Progenitor cell of endocrine pancreas (in vitro differentiated cells): ENCODE data around the gene BARHL1. TPM values are rescaled to one million over a fixed set of nuclear protein-coding genes. Genes with fewer than 3 reads are reported as not detected.

Experiments used
- DNase-seq: peaks from one replicate; pipeline ENCODE4 v3.0.0; 2021; ENCODE audit warnings: low spot score; ENCODE audit not compliant: unreplicated experiment
- H3K27ac Mint-ChIP-seq: 2 replicates; pipeline ENCODE4 v1.8.0; 2021; ENCODE audit warnings: mild to moderate bottlenecking, moderate library complexity, mixed read lengths
- H3K27me3 Mint-ChIP-seq: 2 replicates; pipeline ENCODE4 v1.8.0; 2021; ENCODE audit warnings: mixed read lengths
- H3K36me3 Mint-ChIP-seq: 2 replicates; pipeline ENCODE4 v1.8.0; 2022; ENCODE audit warnings: mixed read lengths; ENCODE audit not compliant: insufficient read depth
- H3K4me1 Mint-ChIP-seq: 2 replicates; pipeline ENCODE4 v1.8.0; 2021; ENCODE audit warnings: low read depth, mixed read lengths
- H3K4me3 Mint-ChIP-seq: 2 replicates; pipeline ENCODE4 v1.8.0; 2021; ENCODE audit warnings: low read depth, mild to moderate bottlenecking, moderate library complexity, mixed read lengths
- H3K9me3 Mint-ChIP-seq: 2 replicates; pipeline ENCODE4 v1.8.0; 2021; ENCODE audit warnings: low read depth, mixed read lengths
- total RNA-seq: library from RNA; stranded (reverse); gene quantifications from 2 replicates; pipeline ENCODE4 v1.2.1, GENCODE V29; 2021
- TF ChIP-seq, protein P1 (sequence below): fragments of 200-600 bp; sonication (generic); IDR thresholded peaks from one replicate; pipeline ENCODE4 v1.5.0; 2021; ENCODE audit warnings: antibody characterized with exemption, mild to moderate bottlenecking; ENCODE audit not compliant: unreplicated experiment

The BARHL1 gene
- total RNA-seq, 1 donor from 2014 or later = not detected

- no peak for DNase-seq
- no peaks in the 10 kb centered on the region for H3K4me1 Mint-ChIP-seq
- TF ChIP-seq, protein P1, sequence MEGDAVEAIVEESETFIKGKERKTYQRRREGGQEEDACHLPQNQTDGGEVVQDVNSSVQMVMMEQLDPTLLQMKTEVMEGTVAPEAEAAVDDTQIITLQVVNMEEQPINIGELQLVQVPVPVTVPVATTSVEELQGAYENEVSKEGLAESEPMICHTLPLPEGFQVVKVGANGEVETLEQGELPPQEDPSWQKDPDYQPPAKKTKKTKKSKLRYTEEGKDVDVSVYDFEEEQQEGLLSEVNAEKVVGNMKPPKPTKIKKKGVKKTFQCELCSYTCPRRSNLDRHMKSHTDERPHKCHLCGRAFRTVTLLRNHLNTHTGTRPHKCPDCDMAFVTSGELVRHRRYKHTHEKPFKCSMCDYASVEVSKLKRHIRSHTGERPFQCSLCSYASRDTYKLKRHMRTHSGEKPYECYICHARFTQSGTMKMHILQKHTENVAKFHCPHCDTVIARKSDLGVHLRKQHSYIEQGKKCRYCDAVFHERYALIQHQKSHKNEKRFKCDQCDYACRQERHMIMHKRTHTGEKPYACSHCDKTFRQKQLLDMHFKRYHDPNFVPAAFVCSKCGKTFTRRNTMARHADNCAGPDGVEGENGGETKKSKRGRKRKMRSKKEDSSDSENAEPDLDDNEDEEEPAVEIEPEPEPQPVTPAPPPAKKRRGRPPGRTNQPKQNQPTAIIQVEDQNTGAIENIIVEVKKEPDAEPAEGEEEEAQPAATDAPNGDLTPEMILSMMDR = no peak
- H3K36me3 Mint-ChIP-seq = peaks cover 22% of the 10 kb centered on the region
- H3K4me3 Mint-ChIP-seq = no peak overlapping the region
- H3K27me3 Mint-ChIP-seq = peaks cover 31% of the 10 kb centered on the region
- H3K27ac Mint-ChIP-seq = no peak overlapping the region
- no peaks in the 10 kb centered on the region for H3K9me3 Mint-ChIP-seq
These were observed 12.9 kb downstream of the BARHL1 start for GRCh38 chr9:132595319-132595718.

GRCh38 chr9:132596200-132596599, 13.8 kb downstream of the BARHL1 start:
- no peak overlapping the region for H3K27ac Mint-ChIP-seq
- H3K36me3 Mint-ChIP-seq = peaks cover 24% of the 10 kb centered on the region
- H3K4me1 Mint-ChIP-seq = no peaks in the 10 kb centered on the region
- no peaks in the 10 kb centered on the region for H3K9me3 Mint-ChIP-seq
- peaks cover 25% of the 10 kb centered on the region for H3K27me3 Mint-ChIP-seq
- DNase-seq = no peak
- H3K4me3 Mint-ChIP-seq = no peak overlapping the region
- TF ChIP-seq, protein P1 = no peak

GRCh38 chr9:132597073-132597775, 14.8 kb downstream of the BARHL1 start:
- Mint-ChIP-seq H3K36me3 (peaks cover 24% of the 10 kb centered on the region), H3K27me3 (peaks cover 15% of the 10 kb centered on the region), H3K27ac (no peak overlapping the region), H3K9me3 (no peaks in the 10 kb centered on the region), H3K4me1 (no peaks in the 10 kb centered on the region), H3K4me3 (no peak overlapping the region)
- no peak for DNase-seq
- TF ChIP-seq, protein P1 = no peak

DNA sequence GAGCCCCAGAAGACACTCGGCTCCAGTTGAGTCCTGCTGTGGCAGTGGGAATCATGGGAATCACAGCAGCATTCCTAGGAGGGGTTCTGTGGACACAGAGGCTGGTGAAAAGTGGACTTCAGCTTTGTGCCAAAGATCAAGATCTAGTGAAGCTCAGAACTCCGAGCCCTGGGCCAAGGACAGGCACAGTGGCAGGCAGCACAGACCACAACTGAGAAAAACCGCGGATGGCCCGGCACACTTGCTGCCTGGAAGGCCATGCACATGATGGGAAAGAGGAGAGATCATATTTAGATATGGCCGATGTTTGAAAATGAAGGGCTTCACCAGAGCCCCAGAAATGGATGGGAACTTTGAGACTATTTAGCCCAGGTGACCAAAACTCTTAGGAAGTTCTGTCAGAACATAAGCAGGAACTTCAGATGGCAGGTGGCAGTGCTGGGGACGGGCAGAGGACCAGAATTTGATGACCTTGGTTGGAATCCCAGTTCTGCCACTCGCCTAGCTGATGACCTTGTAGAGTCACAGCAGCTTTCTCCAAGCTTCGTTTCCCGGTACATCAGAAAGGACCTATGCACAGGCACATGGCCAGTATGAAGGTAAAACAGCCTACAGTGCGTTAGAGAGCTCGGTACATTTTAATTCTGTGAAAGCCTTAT, 18.0 kb downstream of the BARHL1 start:
- Mint-ChIP-seq H3K4me3 (no peak overlapping the region), H3K27me3 (no peaks in the 10 kb centered on the region), H3K4me1 (no peaks in the 10 kb centered on the region), H3K36me3 (peaks cover 18% of the 10 kb centered on the region), H3K27ac (no peak overlapping the region), H3K9me3 (no peaks in the 10 kb centered on the region)
- TF ChIP-seq, protein P1 = no peak
- no peak for DNase-seq

DNA sequence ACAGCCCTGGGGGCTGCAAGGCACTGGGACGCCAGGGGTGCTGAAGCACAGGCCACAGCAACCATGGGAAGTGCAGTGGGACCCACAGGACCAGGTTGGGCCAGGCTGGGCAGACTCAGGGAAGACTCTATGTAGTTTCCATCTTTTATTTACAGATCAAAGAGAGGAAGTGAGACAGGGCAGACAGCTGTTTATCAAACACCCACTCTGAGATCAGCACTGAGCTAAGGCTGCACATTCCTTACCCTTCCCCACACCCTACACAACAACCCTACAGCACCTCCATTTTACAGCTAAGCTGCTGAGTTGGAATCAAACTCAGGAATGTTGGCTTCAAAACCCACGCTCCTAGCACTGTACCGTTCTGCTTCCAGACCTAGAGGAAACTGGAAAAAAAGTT, 19.8 kb downstream of the BARHL1 start:
- Mint-ChIP-seq H3K4me1 (no peaks in the 10 kb centered on the region), H3K27me3 (no peaks in the 10 kb centered on the region), H3K36me3 (peaks cover 13% of the 10 kb centered on the region), H3K27ac (no peak overlapping the region), H3K4me3 (no peak overlapping the region), H3K9me3 (no peaks in the 10 kb centered on the region)
- no peak for DNase-seq
- TF ChIP-seq, protein P1 = no peak
